B cell (primary cell): ENCODE measurements around the gene KCNK4. TPM values are rescaled to one million over a fixed set of nuclear protein-coding genes. Genes with fewer than 3 reads are reported as not detected.

Experiments
- ATAC-seq: fragments of 200-7000 bp; cut with Tn5 transposase; one replicate; pipeline ENCODE4 v1.10.0; 2021; ENCODE audit warnings: low read depth, mild to moderate bottlenecking, moderate number of reproducible peaks, moderate library complexity
- CTCF ChIA-PET: fragments of 350-600 bp; sonication (Branson Sonifier 250); formaldehyde crosslinking; loops from one replicate; lab custom pipeline; 2021; ENCODE audit warnings: antibody characterized with exemption, inconsistent platforms; lab: Charles Lee
- POLR2A ChIA-PET: fragments of 350-600 bp; sonication (Branson Sonifier 250); formaldehyde crosslinking; loops from one replicate; lab custom pipeline; 2021; ENCODE audit warnings: antibody characterized with exemption; lab: Charles Lee
- DNase-seq: peaks from one replicate; pipeline ENCODE4 v3.0.0; 2013
- H2AFZ ChIP-seq: 2 replicates; pipeline ENCODE4 v1.6.1; 2012; ENCODE audit warnings: mild to moderate bottlenecking, low read depth, low read length; ENCODE audit not compliant: insufficient read depth, poor library complexity, severe bottlenecking
- H3K27ac ChIP-seq, 2 donors: 1 replicate in 1 of 2; 2 replicates in 1 of 2; pipeline ENCODE4 v1.5.1; 2012 to 2013; ENCODE audit warnings: low read length in 2 of 2, mild to moderate bottlenecking in 2 of 2, moderate library complexity in 1 of 2
- H3K27me3 ChIP-seq, 4 experiments: fragments of 200-600 bp in 1 of 4; sonication (generic) in 1 of 4; replicated peaks in 1 of 4; 1 replicate in 2 of 4; 2 replicates in 2 of 4; pipeline versions ENCODE4 v1.6.1 to v1.7.0; 2013 to 2016; ENCODE audit warnings: low read length in 3 of 4, mild to moderate bottlenecking in 2 of 4, mixed read lengths in 1 of 4, moderate library complexity in 1 of 4; ENCODE audit not compliant: insufficient read depth in 4 of 4, control insufficient read depth in 3 of 4; ENCODE audit errors: control extremely low read depth in 1 of 4
- H3K36me3 ChIP-seq, 2 experiments: replicated peaks in 1 of 2; 1 replicate in 1 of 2; 2 replicates in 1 of 2; pipeline versions ENCODE4 v1.6.1 to v1.7.1; 2013; ENCODE audit warnings: low read length in 1 of 2; ENCODE audit not compliant: insufficient read depth in 2 of 2, control insufficient read depth in 1 of 2; ENCODE audit errors: control extremely low read depth in 1 of 2, extremely low read depth in 1 of 2
- H3K4me1 ChIP-seq, 2 donors: fragments of 200-600 bp in 1 of 2; sonication (generic) in 1 of 2; 1 replicate in 1 of 2; 2 replicates in 1 of 2; pipeline versions ENCODE4 v1.5.1 to v1.6.1; 2013 to 2017; ENCODE audit warnings: low read length in 2 of 2; ENCODE audit not compliant: control insufficient read depth in 2 of 2, insufficient read depth in 2 of 2
- H3K4me2 ChIP-seq: replicated peaks from 2 replicates; pipeline ENCODE3; 2012; ENCODE audit warnings: mild to moderate bottlenecking, low read depth, low read length; ENCODE audit not compliant: poor library complexity, severe bottlenecking
- H3K4me3 ChIP-seq, 5 experiments: fragments of 200-600 bp in 1 of 5; sonication (generic) in 1 of 5; 1 replicate in 3 of 5; 2 replicates in 2 of 5; pipeline versions ENCODE4 v1.5.1 to v1.7.0; 2011 to 2016; ENCODE audit warnings: low read length in 4 of 5, mild to moderate bottlenecking in 4 of 5, low read depth in 2 of 5, control low read depth in 1 of 5, moderate library complexity in 1 of 5; ENCODE audit not compliant: insufficient read depth in 1 of 5; ENCODE audit errors: control extremely low read depth in 1 of 5, extremely low read depth in 1 of 5
- H3K79me2 ChIP-seq: fragments of 200-600 bp; sonication (generic); one replicate; pipeline ENCODE4 v1.6.0; 2016; ENCODE audit warnings: low read length; ENCODE audit not compliant: control insufficient read depth, insufficient read depth
- H3K9ac ChIP-seq: fragments of 200-600 bp; sonication (generic); 2 replicates; pipeline ENCODE4 v1.6.1; 2017; ENCODE audit warnings: mild to moderate bottlenecking, low read length, moderate library complexity
- H3K9me3 ChIP-seq, 3 donors: one replicate each; pipeline versions ENCODE4 v1.6.1 to v1.7.1; 2013; ENCODE audit warnings: low read length in 2 of 3; ENCODE audit not compliant: control insufficient read depth in 2 of 3, insufficient read depth in 1 of 3; ENCODE audit errors: control extremely low read depth in 1 of 3
- H4K20me1 ChIP-seq: 2 replicates; pipeline ENCODE4 v1.6.0; 2012; ENCODE audit warnings: mild to moderate bottlenecking, low read length; ENCODE audit not compliant: insufficient read depth, control insufficient read depth, poor library complexity, severe bottlenecking
- H3K27ac Mint-ChIP-seq: one replicate; pipeline ENCODE4 v1.8.0; 2021; ENCODE audit warnings: mixed read lengths
- H3K27me3 Mint-ChIP-seq: one replicate; pipeline ENCODE4 v1.8.0; 2021; ENCODE audit warnings: mixed read lengths
- H3K4me1 Mint-ChIP-seq: one replicate; pipeline ENCODE4 v1.8.0; 2021; ENCODE audit warnings: mixed read lengths
- H3K4me3 Mint-ChIP-seq: one replicate; pipeline ENCODE4 v1.8.0; 2021; ENCODE audit warnings: mixed read lengths
- H3K9me3 Mint-ChIP-seq: one replicate; pipeline ENCODE4 v1.8.0; 2022; ENCODE audit warnings: mixed read lengths; ENCODE audit not compliant: insufficient read depth
- EZH2 ChIP-seq: IDR thresholded peaks from 2 replicates; pipeline ENCODE4 v1.6.1; 2012; ENCODE audit warnings: borderline replicate concordance, low read depth, mild to moderate bottlenecking, moderate library complexity, low read length; ENCODE audit not compliant: insufficient read depth, poor library complexity, severe bottlenecking
- WGBS: methylation state at CpG from one replicate; pipeline ENCODE4 v1.1.5; 2013; ENCODE audit warnings: missing lambda C conversion rate; ENCODE audit not compliant: insufficient coverage; 5-methylcytosine and 5-hydroxymethylcytosine counted together
- intact Hi-C: fragments of 100-400 bp; cut with micrococcal nuclease; formaldehyde crosslinking; loops from one replicate; pipeline ENCODE4 v1.10.0; 2022
- polyA plus RNA-seq: library from polyadenylated mRNA; depleted of rRNA; stranded (reverse); fragments of >200 nt; gene quantifications from 2 replicates; pipeline ENCODE4 v1.2.3, GENCODE V29; 2012
- total RNA-seq, 2 donors: library from RNA; stranded (reverse); fragments of 120-200 nt in 1 of 2; gene quantifications; 1 replicate in 1 of 2; 2 replicates in 1 of 2; pipeline versions ENCODE4 v1.2.3 to v1.2.4, GENCODE V29; 2013 to 2022
- TF ChIP-seq, protein P1 (sequence below): fragments of 200-600 bp; IDR thresholded peaks from one replicate; pipeline ENCODE4 v1.8.0; 2022; ENCODE audit warnings: antibody characterized with exemption, mild to moderate bottlenecking

KCNK4 gene
- total and polyA plus RNA-seq, 2 donors (not counting 1 experiment from before 2014, with no cell fraction given) = 0.32 TPM; not detected in 1

DNA sequence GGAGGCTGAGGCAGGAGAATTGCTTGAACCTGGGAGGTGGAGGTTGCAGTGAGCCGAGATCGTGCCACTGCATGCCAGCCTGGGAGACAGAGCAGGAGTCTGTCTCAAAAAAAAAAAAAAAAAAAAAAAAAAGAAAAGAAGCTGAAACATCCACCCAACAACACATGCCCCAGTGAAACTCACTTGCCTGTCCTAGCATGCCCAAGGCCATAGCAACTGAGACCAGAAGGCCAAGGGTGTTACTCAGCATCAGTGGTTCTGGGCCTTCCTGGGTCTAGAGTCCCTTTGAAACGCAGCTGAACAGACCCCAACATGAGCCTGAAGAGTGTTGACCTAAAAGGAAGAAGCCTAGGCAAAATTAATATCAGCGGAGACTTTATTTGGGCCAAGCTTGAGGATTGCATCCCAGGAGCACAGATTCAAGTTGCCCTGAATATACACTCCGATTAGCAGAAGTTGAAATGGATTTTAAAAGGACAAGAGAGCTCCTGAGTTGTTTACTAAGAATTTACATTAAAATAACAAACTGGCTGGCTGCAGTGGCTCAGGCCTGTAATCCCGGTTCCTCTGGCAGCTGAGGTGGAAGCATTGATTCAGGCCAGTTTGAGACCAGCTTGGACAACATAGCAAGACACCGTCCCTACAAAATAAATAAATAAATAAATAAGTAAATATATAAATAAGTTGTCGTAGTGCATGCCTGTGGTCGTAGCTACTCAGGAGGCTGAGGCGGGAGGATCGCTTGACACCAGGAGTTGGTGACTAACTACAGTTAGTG lies 33.8 kb downstream of the KCNK4 start:
- no peak overlapping the region for H3K4me3 Mint-ChIP-seq
- ChIA-PET POLR2A (no interaction called here), CTCF (interaction anchor here (0.7 to 3.3 kb wide), 5 partner anchors 21 to 364 kb away, joined by 3 to 12 read pairs (median 3); no protein-coding TSS in a partner anchor)
- no peak overlapping the region for H3K27ac ChIP-seq
- H3K9me3 ChIP-seq = no peaks in the 10 kb centered on the region
- no peaks in the 10 kb centered on the region for H3K9me3 Mint-ChIP-seq
- intact Hi-C loops = no loop called here
- H3K4me2 ChIP-seq = no peak overlapping the region
- H4K20me1 ChIP-seq = no peaks in the 10 kb centered on the region
- no peak overlapping the region for H2AFZ ChIP-seq
- no peak overlapping the region for H3K4me3 ChIP-seq
- ATAC-seq (no peak), DNase-seq (no peak)
- H3K27me3 ChIP-seq = no peaks in the 10 kb centered on the region
- no peak overlapping the region for H3K9ac ChIP-seq
- no peak overlapping the region for H3K27ac Mint-ChIP-seq
- TF ChIP-seq, protein P1, sequence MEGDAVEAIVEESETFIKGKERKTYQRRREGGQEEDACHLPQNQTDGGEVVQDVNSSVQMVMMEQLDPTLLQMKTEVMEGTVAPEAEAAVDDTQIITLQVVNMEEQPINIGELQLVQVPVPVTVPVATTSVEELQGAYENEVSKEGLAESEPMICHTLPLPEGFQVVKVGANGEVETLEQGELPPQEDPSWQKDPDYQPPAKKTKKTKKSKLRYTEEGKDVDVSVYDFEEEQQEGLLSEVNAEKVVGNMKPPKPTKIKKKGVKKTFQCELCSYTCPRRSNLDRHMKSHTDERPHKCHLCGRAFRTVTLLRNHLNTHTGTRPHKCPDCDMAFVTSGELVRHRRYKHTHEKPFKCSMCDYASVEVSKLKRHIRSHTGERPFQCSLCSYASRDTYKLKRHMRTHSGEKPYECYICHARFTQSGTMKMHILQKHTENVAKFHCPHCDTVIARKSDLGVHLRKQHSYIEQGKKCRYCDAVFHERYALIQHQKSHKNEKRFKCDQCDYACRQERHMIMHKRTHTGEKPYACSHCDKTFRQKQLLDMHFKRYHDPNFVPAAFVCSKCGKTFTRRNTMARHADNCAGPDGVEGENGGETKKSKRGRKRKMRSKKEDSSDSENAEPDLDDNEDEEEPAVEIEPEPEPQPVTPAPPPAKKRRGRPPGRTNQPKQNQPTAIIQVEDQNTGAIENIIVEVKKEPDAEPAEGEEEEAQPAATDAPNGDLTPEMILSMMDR = no peak
- TF ChIP-seq EZH2 = no peak
- H3K79me2 ChIP-seq = no peaks in the 10 kb centered on the region
- H3K4me1 Mint-ChIP-seq = peaks cover 6% of the 10 kb centered on the region
- H3K36me3 ChIP-seq = peaks cover 0 to 7% of the 10 kb centered on the region in 2 experiments
- no peaks in the 10 kb centered on the region for H3K4me1 ChIP-seq
- 91% methylated on average over 5 of the region's 11 CpGs for WGBS
- no peaks in the 10 kb centered on the region for H3K27me3 Mint-ChIP-seq

GRCh38 chr11:64327375-64327774 lies 36.3 kb downstream of the KCNK4 start:
- no peaks in the 10 kb centered on the region for H3K27me3 Mint-ChIP-seq
- H2AFZ ChIP-seq = no peak overlapping the region
- H3K79me2 ChIP-seq = peaks cover 6% of the 10 kb centered on the region
- no peak overlapping the region for H3K27ac ChIP-seq
- peaks cover 11 to 14% of the 10 kb centered on the region in 2 donors for H3K4me1 ChIP-seq
- H3K27me3 ChIP-seq = no peaks in the 10 kb centered on the region
- no peaks in the 10 kb centered on the region for H3K9me3 ChIP-seq
- DNase-seq (no peak), ATAC-seq (no peak)
- POLR2A ChIA-PET = no interaction called here
- no peak overlapping the region for H3K27ac Mint-ChIP-seq
- H4K20me1 ChIP-seq = no peaks in the 10 kb centered on the region
- no peak overlapping the region for H3K4me3 Mint-ChIP-seq
- no peak for TF ChIP-seq EZH2
- TF ChIP-seq, protein P1 = no peak
- no peaks in the 10 kb centered on the region for H3K9me3 Mint-ChIP-seq
- whole genome bisulfite sequencing = 100% methylated on average over 2 of the region's 2 CpGs
- intact Hi-C loops = no loop called here
- CTCF ChIA-PET = interaction anchor here (0.6 to 1.1 kb wide), 3 partner anchors 10 to 28 kb away, joined by 3 to 5 read pairs (median 4); partner anchors contain the start of genes PRDX5 and TRMT112
- H3K4me1 Mint-ChIP-seq = peaks cover 11% of the 10 kb centered on the region
- no peak overlapping the region for H3K4me2 ChIP-seq
- peaks cover 0 to 4% of the 10 kb centered on the region in 2 experiments for H3K36me3 ChIP-seq
- no peak overlapping the region for H3K9ac ChIP-seq
- no peak overlapping the region for H3K4me3 ChIP-seq
